Muscle layer of duodenum (tissue), 2 donors: ENCODE data around the gene NCK2.
A peak's percentile ranks its signal among the peaks of the same experiment; 100 is the strongest.

Experiments
- H3K27ac ChIP-seq: one replicate; pipeline ENCODE4 v1.7.0; 2013; ENCODE audit warnings: mild to moderate bottlenecking, low read length
- H3K27me3 ChIP-seq: one replicate; pipeline ENCODE4 v1.7.0; 2013; ENCODE audit warnings: low read depth, mild to moderate bottlenecking, control low read depth, low read length
- H3K36me3 ChIP-seq, 2 donors: one replicate each; pipeline ENCODE4 v1.7.0; 2013; ENCODE audit warnings: low read length in 2 of 2, control low read depth in 1 of 2, mild to moderate bottlenecking in 1 of 2; ENCODE audit not compliant: insufficient read depth in 2 of 2, control insufficient read depth in 1 of 2
- H3K4me1 ChIP-seq, 2 donors: one replicate each; pipeline ENCODE4 v1.7.0; 2013; ENCODE audit warnings: low read length in 2 of 2, mild to moderate bottlenecking in 2 of 2, control low read depth in 1 of 2, moderate library complexity in 1 of 2; ENCODE audit not compliant: insufficient read depth in 2 of 2, control insufficient read depth in 1 of 2
- H3K4me3 ChIP-seq, 2 donors: one replicate each; pipeline ENCODE4 v1.7.0; 2013; ENCODE audit warnings: low read length in 2 of 2, low read depth in 1 of 2, mild to moderate bottlenecking in 1 of 2
- H3K9me3 ChIP-seq, 2 donors: one replicate each; pipeline ENCODE4 v1.7.0; 2013; ENCODE audit warnings: low read length in 2 of 2, control low read depth in 1 of 2, mild to moderate bottlenecking in 1 of 2; ENCODE audit not compliant: control insufficient read depth in 1 of 2
- donor health status: healthy.

NCK2 gene

GRCh38 chr2:105757433-105757832 lies 12.7 kb downstream of the NCK2 start:
- H3K27ac ChIP-seq, result no peak overlapping the region
- no peaks in the 10 kb centered on the region for H3K27me3 ChIP-seq
- peaks cover 22 to 33% of the 10 kb centered on the region in 2 donors for H3K4me1 ChIP-seq
- H3K4me3 ChIP-seq, result no peak overlapping the region
- no peaks in the 10 kb centered on the region for H3K9me3 ChIP-seq
- no peaks in the 10 kb centered on the region for H3K36me3 ChIP-seq

GRCh38 chr2:105760191-105760590 lies 15.5 kb downstream of the NCK2 start:
- no peak overlapping the region for H3K27ac ChIP-seq
- H3K9me3 ChIP-seq, result no peaks in the 10 kb centered on the region
- no peak overlapping the region for H3K4me3 ChIP-seq
- no peaks in the 10 kb centered on the region for H3K27me3 ChIP-seq
- H3K36me3 ChIP-seq, result no peaks in the 10 kb centered on the region
- H3K4me1 ChIP-seq, result peaks cover 11 to 38% of the 10 kb centered on the region in 2 donors

- Histone ChIP-seq H3K36me3 (no peaks in the 10 kb centered on the region), H3K27me3 (no peaks in the 10 kb centered on the region), H3K4me1 (peaks cover 5 to 32% of the 10 kb centered on the region in 2 donors), H3K9me3 (no peaks in the 10 kb centered on the region), H3K27ac (no peak overlapping the region), H3K4me3 (no peak overlapping the region)
Measured at GRCh38 chr2:105760639-105761337, 16.1 kb downstream of the NCK2 start.

GRCh38 chr2:105761931-105762515 lies 17.3 kb downstream of the NCK2 start:
- no peaks in the 10 kb centered on the region for H3K36me3 ChIP-seq
- peaks cover 0 to 28% of the 10 kb centered on the region in 2 donors for H3K4me1 ChIP-seq
- H3K27ac ChIP-seq, result peak overlapping the region; percentile 33
- no peaks in the 10 kb centered on the region for H3K27me3 ChIP-seq
- H3K9me3 ChIP-seq, result no peaks in the 10 kb centered on the region
- no peak overlapping the region for H3K4me3 ChIP-seq

GRCh38 chr2:105763076-105763475 lies 18.4 kb downstream of the NCK2 start:
- Histone ChIP-seq H3K9me3 (no peaks in the 10 kb centered on the region), H3K4me3 (no peak overlapping the region), H3K27me3 (no peaks in the 10 kb centered on the region), H3K27ac (no peak overlapping the region), H3K36me3 (peaks cover 0 to 1% of the 10 kb centered on the region in 2 donors), H3K4me1 (peaks cover 0 to 28% of the 10 kb centered on the region in 2 donors)

- H3K27ac ChIP-seq, result no peak overlapping the region
- H3K4me1 ChIP-seq, result peaks cover 0 to 28% of the 10 kb centered on the region in 2 donors
- H3K9me3 ChIP-seq, result no peaks in the 10 kb centered on the region
- no peaks in the 10 kb centered on the region for H3K27me3 ChIP-seq
- peaks cover 0 to 3% of the 10 kb centered on the region in 2 donors for H3K36me3 ChIP-seq
- no peak overlapping the region for H3K4me3 ChIP-seq
Measured at GRCh38 chr2:105764059-105764458, 19.3 kb downstream of the NCK2 start.

GRCh38 chr2:105765415-105766299 lies 20.9 kb downstream of the NCK2 start:
- Histone ChIP-seq H3K27ac (no peak overlapping the region), H3K4me3 (no peak overlapping the region), H3K36me3 (peaks cover 0 to 3% of the 10 kb centered on the region in 2 donors), H3K27me3 (no peaks in the 10 kb centered on the region), H3K9me3 (no peaks in the 10 kb centered on the region), H3K4me1 (peaks cover 0 to 28% of the 10 kb centered on the region in 2 donors)

- H3K9me3 ChIP-seq, result no peaks in the 10 kb centered on the region
- no peaks in the 10 kb centered on the region for H3K27me3 ChIP-seq
- H3K4me3 ChIP-seq, result no peak overlapping the region
- H3K36me3 ChIP-seq, result peaks cover 0 to 3% of the 10 kb centered on the region in 2 donors
- no peak overlapping the region for H3K27ac ChIP-seq
- H3K4me1 ChIP-seq, result peaks cover 0 to 28% of the 10 kb centered on the region in 2 donors
Measured at GRCh38 chr2:105766300-105766866, 21.7 kb downstream of the NCK2 start.

- peaks cover 0 to 19% of the 10 kb centered on the region in 2 donors for H3K4me1 ChIP-seq
- no peak overlapping the region for H3K4me3 ChIP-seq
- H3K9me3 ChIP-seq, result no peaks in the 10 kb centered on the region
- no peak overlapping the region for H3K27ac ChIP-seq
- no peaks in the 10 kb centered on the region for H3K27me3 ChIP-seq
- H3K36me3 ChIP-seq, result peaks cover 0 to 3% of the 10 kb centered on the region in 2 donors
Measured at GRCh38 chr2:105768176-105768575, 23.5 kb downstream of the NCK2 start.

GRCh38 chr2:105768961-105769452 lies 24.3 kb downstream of the NCK2 start:
- H3K4me1 ChIP-seq, result peaks cover 5 to 19% of the 10 kb centered on the region in 2 donors
- H3K27ac ChIP-seq, result no peak overlapping the region
- H3K4me3 ChIP-seq, result no peak overlapping the region
- no peaks in the 10 kb centered on the region for H3K9me3 ChIP-seq
- H3K36me3 ChIP-seq, result peaks cover 0 to 3% of the 10 kb centered on the region in 2 donors
- H3K27me3 ChIP-seq, result no peaks in the 10 kb centered on the region

GRCh38 chr2:105769504-105769903 lies 24.8 kb downstream of the NCK2 start:
- Histone ChIP-seq H3K9me3 (no peaks in the 10 kb centered on the region), H3K4me3 (no peak overlapping the region), H3K27me3 (no peaks in the 10 kb centered on the region), H3K27ac (no peak overlapping the region), H3K36me3 (peaks cover 0 to 3% of the 10 kb centered on the region in 2 donors), H3K4me1 (peaks cover 5 to 14% of the 10 kb centered on the region in 2 donors)
